Measurements from ENCODE around the gene SND1. TPM values are rescaled to one million over a fixed set of nuclear protein-coding genes. Genes with fewer than 3 reads are reported as not detected.
A peak's percentile ranks its signal among the peaks of the same experiment; 100 is the strongest.

SND1 gene
- total RNA-seq, 1 experiment from 2014 or later = 218 TPM

GRCh38 chr7:127761196-127761595 is 109.2 kb downstream of the SND1 start:
- DNase-seq = no peak
- Histone ChIP-seq H2AK5ac (ENCODE audit: insufficient read length, low read length) (no peak overlapping the region), H3K27ac (ENCODE audit: insufficient read length, low read depth, low read length) (no peak overlapping the region), H2BK5ac (ENCODE audit: insufficient read length, low read length) (no peak overlapping the region), H2BK120ac (ENCODE audit: low read depth, low read length, poor library complexity, severe bottlenecking) (no peak overlapping the region), H3K79me2 (ENCODE audit: insufficient read depth, low read length) (peaks cover 8% of the 10 kb centered on the region; the same call in 1 of the 2 replicates), H3K9ac (ENCODE audit: extremely low read depth, insufficient read length, low read length) (no peak overlapping the region), H2BK15ac (ENCODE audit: low read depth, low read length) (no peak overlapping the region), H3K14ac (ENCODE audit: insufficient read depth, low read length) (no peak overlapping the region), H2BK20ac (ENCODE audit: low read depth, low read length, poor library complexity, severe bottlenecking) (no peak overlapping the region), H3K56ac (ENCODE audit: insufficient read length, low read depth, low read length) (no peak overlapping the region), H3K4ac (ENCODE audit: low read depth, low read length) (no peak overlapping the region), H3K27me3 (ENCODE audit: insufficient read depth, low read length) (no peaks in the 10 kb centered on the region), H3K4me2 (ENCODE audit: insufficient read depth, insufficient read length, low read length) (no peak overlapping the region), H2AFZ (ENCODE audit: low read length) (no peak overlapping the region), H3K79me1 (ENCODE audit: insufficient read depth, low read depth, low read length, poor library complexity, severe bottlenecking) (peaks cover 3% of the 10 kb centered on the region), H4K8ac (replicated peaks; ENCODE audit: insufficient read length, low read depth, low read length) (no peak overlapping the region), H4K5ac (ENCODE audit: insufficient read length, low read depth, low read length) (no peak overlapping the region), H4K91ac (ENCODE audit: insufficient read length, low read depth, low read length) (no peak overlapping the region), H2BK12ac (ENCODE audit: insufficient read length, low read depth, low read length) (no peak overlapping the region), H3K18ac (ENCODE audit: insufficient read length, low read depth, low read length) (no peak overlapping the region), H3K23ac (ENCODE audit: insufficient read length, low read depth, low read length) (no peak overlapping the region), H3K4me1 (ENCODE audit: insufficient read depth, low read length) (no peaks in the 10 kb centered on the region), H4K20me1 (ENCODE audit: control insufficient read depth, insufficient read depth, insufficient read length) (no peaks in the 10 kb centered on the region), H3T11ph (ENCODE audit: low read length) (no peak overlapping the region), H3K9me3 (ENCODE audit: control insufficient read depth, low read depth, low read length) (no peaks in the 10 kb centered on the region), H3K23me2 (ENCODE audit: insufficient read length, low read depth, low read length, poor library complexity, severe bottlenecking) (no peaks in the 10 kb centered on the region)
- peaks cover 41% of the 10 kb centered on the region in 2 experiments for H3K4me1 Mint-ChIP-seq
- no peak overlapping the region for H3K4me3 Mint-ChIP-seq
- WGBS (ENCODE audit: extremely low coverage, insufficient read length, low lambda C conversion rate) = no CpG with 5 or more reads among the region's 2 CpGs
- no peaks in the 10 kb centered on the region for H3K27me3 Mint-ChIP-seq (ENCODE audit: low read depth)
- no peak for TF ChIP-seq CTCF (conservative IDR thresholded peaks at IDR 0.05)
- H3K36me3 Mint-ChIP-seq (ENCODE audit: insufficient read depth in 1 of 3, low read depth in 3 of 3) = peaks cover 6 to 8% (median 7%) of the 10 kb centered on the region in 3 experiments; a peak in 5 of 7 replicates
- H3K27ac Mint-ChIP-seq = peak overlapping the region in 1 of 3 experiments; percentile 73; a peak in 1 of 7 replicates
- no peaks in the 10 kb centered on the region for H3K9me3 Mint-ChIP-seq

All from H9 (cell line).